ENCODE data around the gene SLC6A19.

DNA sequence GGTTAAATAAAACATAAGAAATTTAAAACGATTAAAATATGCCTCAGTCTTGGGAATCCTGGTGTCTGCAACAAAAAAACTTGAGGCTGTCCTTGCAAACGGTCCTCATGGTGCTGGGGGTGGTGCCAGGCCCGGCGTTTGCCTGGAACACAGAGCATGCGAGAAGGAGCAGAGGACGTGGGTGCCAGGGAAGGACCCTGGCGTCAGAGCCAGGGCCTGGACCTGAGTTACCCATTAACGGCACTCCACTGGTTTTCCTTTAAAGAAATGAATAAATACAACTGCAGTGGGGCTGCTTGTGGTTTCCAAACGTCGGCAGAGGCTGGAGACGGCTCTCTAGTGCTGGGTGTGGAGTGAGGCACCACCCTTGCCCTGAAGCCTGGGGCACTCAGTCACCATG is 23.7 kb downstream of the SLC6A19 start, which contains the start of gene SLC6A18:
- no peak for TF ChIP-seq EZH2phosphoT487 (IDR thresholded peaks at IDR 0.05; ENCODE audit: low read depth)
- TF ChIP-seq, protein P1, sequence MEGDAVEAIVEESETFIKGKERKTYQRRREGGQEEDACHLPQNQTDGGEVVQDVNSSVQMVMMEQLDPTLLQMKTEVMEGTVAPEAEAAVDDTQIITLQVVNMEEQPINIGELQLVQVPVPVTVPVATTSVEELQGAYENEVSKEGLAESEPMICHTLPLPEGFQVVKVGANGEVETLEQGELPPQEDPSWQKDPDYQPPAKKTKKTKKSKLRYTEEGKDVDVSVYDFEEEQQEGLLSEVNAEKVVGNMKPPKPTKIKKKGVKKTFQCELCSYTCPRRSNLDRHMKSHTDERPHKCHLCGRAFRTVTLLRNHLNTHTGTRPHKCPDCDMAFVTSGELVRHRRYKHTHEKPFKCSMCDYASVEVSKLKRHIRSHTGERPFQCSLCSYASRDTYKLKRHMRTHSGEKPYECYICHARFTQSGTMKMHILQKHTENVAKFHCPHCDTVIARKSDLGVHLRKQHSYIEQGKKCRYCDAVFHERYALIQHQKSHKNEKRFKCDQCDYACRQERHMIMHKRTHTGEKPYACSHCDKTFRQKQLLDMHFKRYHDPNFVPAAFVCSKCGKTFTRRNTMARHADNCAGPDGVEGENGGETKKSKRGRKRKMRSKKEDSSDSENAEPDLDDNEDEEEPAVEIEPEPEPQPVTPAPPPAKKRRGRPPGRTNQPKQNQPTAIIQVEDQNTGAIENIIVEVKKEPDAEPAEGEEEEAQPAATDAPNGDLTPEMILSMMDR (IDR thresholded peaks at IDR 0.05; ENCODE audit: low read depth, low read length) = no peak

Data from OCI-LY3 (cell line).